Tongue (tissue), 2 donors: ENCODE measurements around the gene MARCHF3. TPM values are rescaled to one million over a fixed set of nuclear protein-coding genes. Genes with fewer than 3 reads are reported as not detected.
"Not testable (repeated sequence)": the region's sequence is repeated elsewhere in the genome, so short reads cannot be mapped to it uniquely, and the experiment has no call there.

Experiments
- DNase-seq: peaks from one replicate; pipeline ENCODE4 v3.0.0-alpha.2; 2015
- total RNA-seq: library from RNA; depleted of rRNA; stranded (reverse); fragments of >200 nt; gene quantifications from one replicate; pipeline ENCODE4 v1.2.3, GENCODE V29; 2014

MARCHF3 gene
- total RNA-seq, 1 donor from 2014 or later: 5.1 TPM

DNA sequence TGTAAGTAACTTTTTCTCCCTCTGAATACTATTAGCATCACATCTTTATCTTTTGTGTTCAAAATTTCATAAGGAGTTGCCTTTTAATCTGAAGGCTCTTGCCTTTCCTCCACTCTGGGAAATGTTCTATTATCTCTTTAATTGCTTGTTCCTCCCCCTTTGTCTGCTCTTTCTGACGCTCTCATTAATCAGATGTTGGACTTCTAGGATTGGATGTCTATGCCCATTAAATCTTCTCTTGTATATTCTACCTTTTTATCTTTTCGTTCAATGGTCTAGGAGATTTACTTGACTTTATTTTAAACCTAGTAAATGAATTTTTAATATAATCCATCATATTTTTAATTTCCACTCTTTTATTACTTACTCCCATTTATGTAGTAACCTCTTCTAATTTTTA is 76.7 kb downstream of the MARCHF3 start:
- no peak for DNase-seq

DNA sequence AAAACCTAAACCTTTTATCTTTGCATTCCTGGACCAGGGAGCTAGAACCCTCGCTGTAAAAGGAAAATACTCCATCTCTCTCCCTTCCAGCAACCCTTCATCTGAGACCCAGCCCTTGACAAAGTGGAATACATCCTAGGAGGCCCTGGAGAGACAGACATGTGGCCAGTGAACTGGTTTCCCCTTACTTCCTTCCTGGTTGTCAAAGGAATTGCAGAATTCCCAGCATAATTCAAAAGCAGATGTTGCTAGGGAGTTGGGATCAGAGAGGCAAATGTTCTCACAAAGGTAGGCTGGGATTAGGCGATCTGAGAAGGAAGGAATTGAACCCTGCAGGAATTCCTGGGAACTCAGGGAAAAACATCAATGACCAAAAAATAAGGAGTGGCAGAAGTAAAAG is 80.9 kb downstream of the MARCHF3 start:
- no peak for DNase-seq

GRCh38 chr5:126948453-126948852 is 81.9 kb downstream of the MARCHF3 start:
- no peak for DNase-seq

DNA sequence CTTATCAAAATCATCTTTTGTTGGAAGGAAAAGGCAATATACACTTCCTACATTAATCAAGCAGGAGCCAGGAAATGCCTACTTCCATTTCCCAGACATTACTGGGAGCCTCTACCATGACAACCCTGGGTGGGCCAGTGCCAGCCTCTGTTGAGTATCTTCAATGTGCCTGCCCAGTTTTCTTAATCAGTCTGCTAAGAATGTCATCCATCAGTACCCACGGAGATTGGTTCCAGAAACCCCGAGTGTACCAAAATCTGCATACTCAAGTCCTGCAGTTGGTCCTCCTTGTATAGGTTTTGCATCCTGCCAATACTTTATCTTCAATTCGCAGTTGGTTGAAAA is 82.4 kb downstream of the MARCHF3 start:
- no peak for DNase-seq

GRCh38 chr5:126947146-126948010 is 83.0 kb downstream of the MARCHF3 start:
- DNase-seq: no peak

DNA sequence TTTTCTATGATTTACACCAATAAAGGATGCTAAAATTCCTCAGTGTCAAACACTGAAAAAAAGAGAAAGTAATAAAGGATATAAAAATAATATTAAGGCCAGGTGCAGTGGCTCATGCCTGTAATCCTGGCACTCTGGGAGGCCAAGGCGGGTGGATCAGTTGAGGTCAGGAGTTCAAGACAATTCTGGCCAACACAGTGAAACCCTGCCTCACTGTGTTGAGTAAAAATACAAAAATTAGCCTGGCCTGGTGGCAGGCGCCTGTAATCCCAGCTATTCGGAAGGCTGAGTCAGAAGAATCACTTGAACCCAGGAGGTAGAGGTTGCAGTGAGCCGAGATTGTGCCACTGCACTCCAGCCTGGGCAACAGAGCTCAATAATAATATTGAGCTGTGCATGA is 87.5 kb downstream of the MARCHF3 start:
- not testable (repeated sequence) for DNase-seq

- DNase-seq: no peak
These were observed 89.0 kb downstream of the MARCHF3 start for GRCh38 chr5:126941403-126941802.

DNA sequence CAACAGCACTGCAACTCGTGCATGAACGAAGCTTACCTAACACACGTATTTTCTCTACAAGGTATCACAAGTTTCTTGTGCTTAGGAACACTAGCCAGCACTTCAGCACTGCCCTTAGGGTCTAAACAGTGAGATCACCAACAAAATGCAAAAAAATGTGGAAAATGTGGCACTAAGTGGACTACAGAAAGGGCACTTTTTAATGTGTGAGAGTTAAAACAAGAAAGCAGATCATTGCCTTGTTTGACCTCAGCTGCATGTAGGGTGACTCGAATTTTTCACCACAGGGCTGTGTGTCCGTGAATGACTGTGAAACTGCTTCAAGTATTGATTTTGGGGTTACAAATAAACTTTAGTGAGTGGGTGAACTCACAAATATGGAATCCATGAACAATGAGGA is 90.5 kb downstream of the MARCHF3 start:
- DNase-seq: no peak

DNA sequence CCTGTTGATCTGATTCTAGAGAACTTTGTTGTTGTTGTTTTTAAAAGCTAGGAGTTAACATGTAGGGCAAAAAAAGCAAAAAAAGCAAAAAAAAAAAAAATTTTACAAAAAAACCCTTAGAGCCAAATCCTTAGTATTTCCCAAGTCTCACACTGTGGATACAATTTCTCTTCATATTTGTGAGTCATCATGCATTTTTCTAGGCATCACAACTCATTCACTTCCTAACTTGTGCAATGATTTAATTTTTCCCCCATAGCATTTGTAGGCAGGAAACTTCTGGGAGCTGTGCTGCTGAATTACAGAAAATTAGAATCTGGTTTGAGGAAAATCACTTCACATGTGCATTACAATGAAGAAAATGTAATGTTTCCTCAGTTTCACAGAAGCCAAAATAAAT is 91.9 kb downstream of the MARCHF3 start:
- no peak for DNase-seq

DNA sequence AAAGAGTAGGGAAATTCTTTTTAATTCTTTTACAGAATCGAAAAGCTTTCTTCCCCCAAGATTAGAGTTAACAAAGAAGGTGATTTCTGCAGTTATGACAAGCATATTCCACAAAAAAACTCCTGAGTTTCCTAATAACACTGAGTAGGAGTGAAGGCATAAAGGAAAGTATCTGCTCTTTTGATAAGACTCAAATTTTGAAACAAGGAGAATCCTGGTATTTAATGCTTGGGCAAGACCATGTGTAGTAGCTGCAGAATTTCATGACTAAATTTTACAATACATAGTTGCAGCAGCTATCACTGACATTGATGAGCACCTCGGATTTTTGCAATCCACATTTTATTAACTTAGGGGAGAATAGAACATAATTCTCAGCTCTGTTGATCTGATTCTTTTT is 92.6 kb downstream of the MARCHF3 start:
- no peak for DNase-seq

- DNase-seq: no peak
These were observed 93.5 kb downstream of the MARCHF3 start for GRCh38 chr5:126936775-126937418.

DNA sequence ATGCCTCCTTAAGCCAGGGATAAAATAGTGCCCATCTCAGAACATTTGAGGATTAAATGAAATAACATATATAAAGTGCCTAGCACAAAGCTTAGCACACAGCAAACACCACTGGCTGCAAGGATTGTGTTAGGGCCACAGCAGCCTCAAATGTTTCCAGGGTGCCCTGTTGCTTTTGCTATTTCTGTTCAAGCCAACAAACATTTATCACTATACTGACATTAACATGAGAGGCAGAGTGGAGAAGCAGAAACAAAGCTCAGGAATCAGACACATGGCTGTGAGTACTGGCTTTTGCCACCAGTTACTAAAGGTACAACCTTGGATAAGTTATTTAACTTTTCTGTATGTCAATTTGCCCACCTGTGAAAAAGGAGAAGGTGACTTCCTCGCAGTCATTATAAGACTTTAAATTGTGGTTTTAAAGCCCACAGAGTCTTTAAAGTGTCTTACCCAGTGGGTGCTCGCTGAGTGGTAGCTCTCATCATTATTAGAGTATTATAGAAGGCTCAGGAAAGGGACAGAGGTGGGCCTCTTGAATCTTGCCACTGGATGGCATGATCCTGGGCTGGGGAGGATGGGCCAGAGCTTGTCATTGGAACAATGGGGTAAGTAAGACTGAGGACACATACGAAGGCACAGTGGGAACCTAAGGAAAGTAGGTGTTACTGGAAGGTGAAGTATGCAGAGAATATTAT is 98.2 kb downstream of the MARCHF3 start:
- no peak for DNase-seq

- DNase-seq: no peak
These were observed 102.3 kb downstream of the MARCHF3 start for GRCh38 chr5:126928041-126928440.

- DNase-seq: no peak
These were observed 102.9 kb downstream of the MARCHF3 start for GRCh38 chr5:126927429-126927828.

DNA sequence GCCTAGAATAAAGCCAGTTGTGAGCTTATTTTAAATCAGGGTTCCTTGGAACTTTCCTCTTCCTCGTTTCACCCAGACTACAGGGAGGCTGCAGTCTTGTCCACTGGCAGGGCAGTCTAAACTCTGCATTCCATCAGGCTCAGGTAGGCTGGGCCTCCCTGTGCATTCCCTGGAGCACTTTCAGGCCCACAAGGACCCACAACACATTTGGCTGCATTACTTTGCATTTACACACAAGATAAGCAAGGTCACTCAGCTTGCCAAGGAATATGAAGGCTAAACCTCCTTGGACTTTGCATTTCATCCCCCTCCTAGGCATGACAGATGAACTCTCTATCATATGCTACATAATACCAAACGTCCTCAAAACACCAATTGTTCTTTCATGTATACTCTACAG is 104.2 kb downstream of the MARCHF3 start:
- DNase-seq: no peak

- DNase-seq: no peak
These were observed 104.9 kb downstream of the MARCHF3 start for GRCh38 chr5:126925482-126925881.

GRCh38 chr5:126924331-126925033 is 105.9 kb downstream of the MARCHF3 start:
- no peak for DNase-seq

- DNase-seq: no peak
These were observed 108.9 kb downstream of the MARCHF3 start for GRCh38 chr5:126921241-126922091.

- peak; percentile 81 for DNase-seq
These were observed 110.1 kb downstream of the MARCHF3 start for GRCh38 chr5:126920291-126920690.

DNA sequence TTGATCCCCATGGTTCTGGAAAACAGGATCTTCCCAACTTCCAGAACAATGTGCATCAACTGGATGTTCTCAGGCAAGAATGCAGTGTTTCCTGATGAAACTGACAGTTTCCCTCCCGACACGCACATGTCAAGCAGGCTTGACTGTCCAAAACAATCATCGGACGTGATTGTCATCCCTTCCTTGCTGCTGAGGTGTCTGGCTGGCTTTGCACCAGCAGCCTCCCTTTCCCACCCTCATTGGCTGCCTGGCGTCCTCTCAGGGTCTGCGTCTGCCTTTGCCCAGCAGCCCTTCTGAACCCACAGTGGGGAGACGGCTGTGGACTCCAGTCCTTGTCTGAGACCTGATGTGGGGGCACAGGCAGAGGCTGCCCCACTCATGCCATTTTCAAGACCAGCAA is 110.8 kb downstream of the MARCHF3 start:
- DNase-seq: no peak

GRCh38 chr5:126918615-126918957 is 111.8 kb downstream of the MARCHF3 start:
- no peak for DNase-seq
